HG03025 (cell line): ENCODE data around the gene CSRNP3.
A peak's percentile ranks its signal among the peaks of the same experiment; 100 is the strongest.

Experiments
- ATAC-seq: cut with Tn5 transposase; IDR thresholded peaks from one replicate; pipeline ENCODE4 v1.9.1; 2021; ENCODE audit warnings: mild to moderate bottlenecking, moderate library complexity; ENCODE audit not compliant: unreplicated experiment, low FRiP score

CSRNP3 gene

GRCh38 chr2:165536851-165537499 is 67.5 kb downstream of the CSRNP3 start:
- ATAC-seq = no peak

- ATAC-seq = no peak
Observed at GRCh38 chr2:165539985-165540384, 70.5 kb downstream of the CSRNP3 start.

GRCh38 chr2:165544897-165545296 is 75.4 kb downstream of the CSRNP3 start:
- peak; percentile 94 for ATAC-seq

GRCh38 chr2:165547900-165548299 is 78.4 kb downstream of the CSRNP3 start:
- no peak for ATAC-seq

GRCh38 chr2:165549619-165550018 is 80.1 kb downstream of the CSRNP3 start:
- ATAC-seq = no peak

GRCh38 chr2:165558832-165559231 is 89.3 kb downstream of the CSRNP3 start:
- ATAC-seq = no peak

GRCh38 chr2:165560377-165560988 is 91.0 kb downstream of the CSRNP3 start:
- no peak for ATAC-seq

- no peak for ATAC-seq
Observed at GRCh38 chr2:165561516-165561915, 92.0 kb downstream of the CSRNP3 start.

GRCh38 chr2:165562233-165562632 is 92.7 kb downstream of the CSRNP3 start:
- ATAC-seq = no peak

- no peak for ATAC-seq
Observed at GRCh38 chr2:165563468-165564225, 94.1 kb downstream of the CSRNP3 start.

- no peak for ATAC-seq
Observed at GRCh38 chr2:165566008-165566407, 96.5 kb downstream of the CSRNP3 start.

GRCh38 chr2:165567273-165567672 is 97.8 kb downstream of the CSRNP3 start:
- no peak for ATAC-seq

GRCh38 chr2:165568361-165568760 is 98.9 kb downstream of the CSRNP3 start:
- ATAC-seq = no peak

- no peak for ATAC-seq
Observed at GRCh38 chr2:165571477-165571876, 102.0 kb downstream of the CSRNP3 start.

GRCh38 chr2:165572151-165572550 is 102.7 kb downstream of the CSRNP3 start:
- no peak for ATAC-seq

GRCh38 chr2:165573534-165574461 is 104.3 kb downstream of the CSRNP3 start:
- ATAC-seq = no peak

- no peak for ATAC-seq
Observed at GRCh38 chr2:165575044-165575615, 105.6 kb downstream of the CSRNP3 start.

GRCh38 chr2:165576409-165577154 is 107.1 kb downstream of the CSRNP3 start:
- ATAC-seq = no peak

- no peak for ATAC-seq
Observed at GRCh38 chr2:165582409-165582808, 112.9 kb downstream of the CSRNP3 start.
